Middle frontal gyrus (tissue), 1 donor: ENCODE measurements around the gene FAM240A.
"Not testable (repeated sequence)": the region's sequence is repeated elsewhere in the genome, so short reads cannot be mapped to it uniquely, and the experiment has no call there.

Experiments used
- DNase-seq: peaks from one replicate; pipeline ENCODE4 v3.0.0-alpha.2; 2015; ENCODE audit warnings: low spot score; ENCODE audit errors: extremely low spot score

Gene FAM240A

GRCh38 chr3:46586738-46587246, 25.5 kb upstream of the FAM240A start:
- DNase-seq: no peak

- not testable (repeated sequence) for DNase-seq
Observed at GRCh38 chr3:46587268-46587667, 25.1 kb upstream of the FAM240A start.

- no peak for DNase-seq
Observed at GRCh38 chr3:46593274-46593862, 19.0 kb upstream of the FAM240A start.

- no peak for DNase-seq
Observed at GRCh38 chr3:46593979-46594378, 18.3 kb upstream of the FAM240A start.

- DNase-seq: no peak
Observed at GRCh38 chr3:46594723-46595122, 17.6 kb upstream of the FAM240A start.

- DNase-seq: no peak
Observed at GRCh38 chr3:46595819-46596314, 16.5 kb upstream of the FAM240A start.

GRCh38 chr3:46599590-46599989, 12.7 kb upstream of the FAM240A start:
- no peak for DNase-seq

GRCh38 chr3:46603446-46604046, 8.8 kb upstream of the FAM240A start:
- no peak for DNase-seq

GRCh38 chr3:46604127-46604526, 8.2 kb upstream of the FAM240A start:
- DNase-seq: no peak

GRCh38 chr3:46607603-46608028, 4.7 kb upstream of the FAM240A start:
- DNase-seq: no peak

GRCh38 chr3:46609212-46609721, 3.1 kb upstream of the FAM240A start:
- DNase-seq: no peak

GRCh38 chr3:46609944-46610722, 2.2 kb upstream of the FAM240A start:
- no peak for DNase-seq

GRCh38 chr3:46613313-46614005, 1.1 kb downstream of the FAM240A start:
- no peak for DNase-seq

- no peak for DNase-seq
Observed at GRCh38 chr3:46614431-46614830, 2.1 kb downstream of the FAM240A start.

- DNase-seq: no peak
Observed at GRCh38 chr3:46615050-46615775, 2.9 kb downstream of the FAM240A start.

GRCh38 chr3:46615976-46616375, 3.7 kb downstream of the FAM240A start:
- no peak for DNase-seq

- DNase-seq: no peak
Observed at GRCh38 chr3:46617941-46618340, 5.6 kb downstream of the FAM240A start.

GRCh38 chr3:46619845-46620778, 7.8 kb downstream of the FAM240A start:
- DNase-seq: no peak

- DNase-seq: no peak
Observed at GRCh38 chr3:46624533-46624932, 12.2 kb downstream of the FAM240A start.
